ENCODE data around the gene REXO2.

REXO2 gene

DNA sequence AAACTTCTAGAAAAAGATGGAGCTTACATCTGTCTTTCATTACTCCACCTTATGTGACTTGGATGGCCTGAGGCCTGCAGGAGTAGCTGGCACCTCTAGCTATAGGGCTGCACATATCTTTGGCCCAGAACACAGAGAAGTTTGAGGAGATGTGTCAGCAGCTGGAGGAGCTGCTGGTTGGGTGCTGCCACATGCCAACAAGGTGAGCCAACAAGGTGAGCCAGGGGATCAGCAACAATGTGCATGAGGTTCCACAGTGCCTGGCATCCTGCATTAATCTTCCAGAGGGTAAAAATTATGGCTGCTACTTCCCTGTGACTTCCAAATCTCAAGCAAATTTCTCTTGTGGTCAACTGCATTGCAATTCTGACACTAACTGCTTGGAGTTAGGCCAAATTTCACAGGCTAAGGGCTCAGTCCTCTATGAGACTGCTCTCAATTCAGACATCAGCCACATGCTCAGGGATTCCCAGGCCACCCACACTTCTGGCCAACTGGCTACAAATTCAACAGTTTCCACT is 22.8 kb upstream of the REXO2 start:
- no peak overlapping the region for H3K4me2 ChIP-seq (ENCODE audit: insufficient read depth, low read length)
- no peak for TF ChIP-seq EZH2 (IDR thresholded peaks at IDR 0.05; ENCODE audit: borderline replicate concordance, low read depth, low read length, severe bottlenecking)
- TF ChIP-seq, protein P1, sequence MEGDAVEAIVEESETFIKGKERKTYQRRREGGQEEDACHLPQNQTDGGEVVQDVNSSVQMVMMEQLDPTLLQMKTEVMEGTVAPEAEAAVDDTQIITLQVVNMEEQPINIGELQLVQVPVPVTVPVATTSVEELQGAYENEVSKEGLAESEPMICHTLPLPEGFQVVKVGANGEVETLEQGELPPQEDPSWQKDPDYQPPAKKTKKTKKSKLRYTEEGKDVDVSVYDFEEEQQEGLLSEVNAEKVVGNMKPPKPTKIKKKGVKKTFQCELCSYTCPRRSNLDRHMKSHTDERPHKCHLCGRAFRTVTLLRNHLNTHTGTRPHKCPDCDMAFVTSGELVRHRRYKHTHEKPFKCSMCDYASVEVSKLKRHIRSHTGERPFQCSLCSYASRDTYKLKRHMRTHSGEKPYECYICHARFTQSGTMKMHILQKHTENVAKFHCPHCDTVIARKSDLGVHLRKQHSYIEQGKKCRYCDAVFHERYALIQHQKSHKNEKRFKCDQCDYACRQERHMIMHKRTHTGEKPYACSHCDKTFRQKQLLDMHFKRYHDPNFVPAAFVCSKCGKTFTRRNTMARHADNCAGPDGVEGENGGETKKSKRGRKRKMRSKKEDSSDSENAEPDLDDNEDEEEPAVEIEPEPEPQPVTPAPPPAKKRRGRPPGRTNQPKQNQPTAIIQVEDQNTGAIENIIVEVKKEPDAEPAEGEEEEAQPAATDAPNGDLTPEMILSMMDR (IDR thresholded peaks at IDR 0.05; ENCODE audit: borderline replicate concordance, extremely low read depth, low read length, poor library complexity, severe bottlenecking): no peak
- H4K20me1 ChIP-seq (ENCODE audit: insufficient read depth, low read length): no peaks in the 10 kb centered on the region
- no peak overlapping the region for H2AFZ ChIP-seq (ENCODE audit: low read depth, low read length)
- no peaks in the 10 kb centered on the region for H3K27me3 ChIP-seq (ENCODE audit: insufficient read depth, low read length, poor library complexity)
- H3K9ac ChIP-seq (ENCODE audit: low read depth, low read length): no peak overlapping the region
- H3K9me3 ChIP-seq (ENCODE audit: insufficient read depth, low read length, severe bottlenecking): no peaks in the 10 kb centered on the region
- H3K36me3 ChIP-seq (ENCODE audit: insufficient read depth, low read length): peaks cover 7% of the 10 kb centered on the region
- no peaks in the 10 kb centered on the region for H3K79me2 ChIP-seq (ENCODE audit: insufficient read depth, low read length)
- no peak overlapping the region for H3K4me3 ChIP-seq (ENCODE audit: low read depth in 1 of 2, low read length in 2 of 2)
- H3K4me1 ChIP-seq (ENCODE audit: insufficient read depth, low read length): no peaks in the 10 kb centered on the region
- DNase-seq (no peak), ATAC-seq (ENCODE audit: insufficient read depth, low read depth) (no peak)
- no peak overlapping the region for H3K27ac ChIP-seq (ENCODE audit: low read length)

DNA sequence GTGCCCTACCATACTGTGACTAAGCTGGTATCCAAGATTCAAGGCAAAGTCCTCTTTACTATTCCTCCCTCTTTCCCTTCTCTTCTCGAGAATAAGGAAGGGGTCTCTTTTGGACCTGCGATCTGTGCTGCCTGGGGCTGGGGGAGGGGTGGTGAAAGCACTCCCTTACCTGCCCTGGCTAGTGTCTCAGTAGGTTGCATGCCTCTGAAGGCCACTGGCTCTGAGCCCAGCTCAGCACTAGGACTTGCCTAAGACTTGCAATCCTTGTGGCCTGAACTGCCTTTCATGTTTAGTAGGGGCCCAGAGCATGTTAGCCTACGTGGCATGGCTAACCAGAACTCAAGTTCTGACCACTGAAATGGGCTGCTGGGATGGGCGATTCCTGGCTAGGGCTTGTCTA is 13.0 kb upstream of the REXO2 start:
- Histone ChIP-seq H3K79me2 (ENCODE audit: insufficient read depth, low read length) (no peaks in the 10 kb centered on the region), H3K4me1 (ENCODE audit: insufficient read depth, low read length) (no peaks in the 10 kb centered on the region), H2AFZ (ENCODE audit: low read depth, low read length) (no peak overlapping the region), H3K4me2 (ENCODE audit: insufficient read depth, low read length) (no peak overlapping the region), H3K4me3 (ENCODE audit: low read depth in 1 of 2, low read length in 2 of 2) (no peak overlapping the region), H3K9me3 (ENCODE audit: insufficient read depth, low read length, severe bottlenecking) (no peaks in the 10 kb centered on the region), H4K20me1 (ENCODE audit: insufficient read depth, low read length) (no peaks in the 10 kb centered on the region), H3K27me3 (ENCODE audit: insufficient read depth, low read length, poor library complexity) (no peaks in the 10 kb centered on the region), H3K27ac (ENCODE audit: low read length) (no peak overlapping the region), H3K9ac (ENCODE audit: low read depth, low read length) (no peak overlapping the region), H3K36me3 (ENCODE audit: insufficient read depth, low read length) (no peaks in the 10 kb centered on the region)
- ATAC-seq (ENCODE audit: insufficient read depth, low read depth): no peak
- no peak for DNase-seq
- TF ChIP-seq EZH2 (IDR thresholded peaks at IDR 0.05; ENCODE audit: borderline replicate concordance, low read depth, low read length, severe bottlenecking): no peak
- TF ChIP-seq, protein P1 (IDR thresholded peaks at IDR 0.05; ENCODE audit: borderline replicate concordance, extremely low read depth, low read length, poor library complexity, severe bottlenecking): no peak

DNA sequence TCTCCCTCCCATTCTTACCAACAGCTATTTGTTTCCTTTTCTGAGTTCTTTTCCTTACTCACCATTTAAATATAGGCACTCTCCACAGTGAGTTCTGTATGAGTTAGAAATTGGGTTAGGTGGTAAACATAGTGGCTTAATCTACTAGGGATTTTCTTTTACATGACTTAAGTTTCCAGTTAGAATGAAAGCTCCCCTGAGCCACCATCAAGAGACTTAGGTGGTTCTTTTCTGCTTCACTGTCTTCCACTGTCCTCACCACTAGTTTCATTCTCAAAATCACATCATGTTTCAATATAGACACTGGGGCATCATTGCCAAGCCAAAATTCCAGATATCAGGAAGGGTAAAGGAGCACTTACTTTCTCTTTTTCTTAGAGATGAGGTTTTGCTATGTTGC is 9.0 kb upstream of the REXO2 start:
- Histone ChIP-seq H3K9me3 (ENCODE audit: insufficient read depth, low read length, severe bottlenecking) (no peaks in the 10 kb centered on the region), H3K4me1 (ENCODE audit: insufficient read depth, low read length) (no peaks in the 10 kb centered on the region), H3K9ac (ENCODE audit: low read depth, low read length) (no peak overlapping the region), H3K79me2 (ENCODE audit: insufficient read depth, low read length) (no peaks in the 10 kb centered on the region), H3K4me2 (ENCODE audit: insufficient read depth, low read length) (no peak overlapping the region), H2AFZ (ENCODE audit: low read depth, low read length) (no peak overlapping the region), H3K27ac (ENCODE audit: low read length) (no peak overlapping the region), H4K20me1 (ENCODE audit: insufficient read depth, low read length) (no peaks in the 10 kb centered on the region), H3K4me3 (ENCODE audit: low read depth in 1 of 2, low read length in 2 of 2) (no peak overlapping the region), H3K36me3 (ENCODE audit: insufficient read depth, low read length) (no peaks in the 10 kb centered on the region), H3K27me3 (ENCODE audit: insufficient read depth, low read length, poor library complexity) (no peaks in the 10 kb centered on the region)
- no peak for DNase-seq
- no peak for TF ChIP-seq EZH2 (IDR thresholded peaks at IDR 0.05; ENCODE audit: borderline replicate concordance, low read depth, low read length, severe bottlenecking)
- TF ChIP-seq, protein P1 (IDR thresholded peaks at IDR 0.05; ENCODE audit: borderline replicate concordance, extremely low read depth, low read length, poor library complexity, severe bottlenecking): no peak
- no peak for ATAC-seq (ENCODE audit: insufficient read depth, low read depth)

DNA sequence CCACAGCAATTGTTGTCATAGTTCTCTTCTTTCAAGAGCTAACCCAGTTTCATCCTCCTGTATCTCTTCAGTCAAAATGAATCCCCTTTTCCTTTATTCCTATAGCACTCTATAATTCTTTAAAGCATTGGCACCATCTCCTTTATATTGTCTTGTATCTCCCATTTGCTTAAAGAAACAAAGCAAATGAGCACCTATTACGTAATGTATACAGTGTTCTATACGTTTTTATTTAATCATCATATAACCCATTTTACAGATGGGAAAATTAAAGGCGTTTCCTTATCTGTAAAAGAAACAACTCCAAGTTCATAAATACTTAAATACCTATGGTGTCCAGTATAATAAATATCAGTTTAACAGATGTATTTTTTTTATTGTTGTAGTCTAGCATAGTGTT is 6.4 kb upstream of the REXO2 start:
- Histone ChIP-seq H3K4me3 (ENCODE audit: low read depth in 1 of 2, low read length in 2 of 2) (no peak overlapping the region), H3K36me3 (ENCODE audit: insufficient read depth, low read length) (no peaks in the 10 kb centered on the region), H2AFZ (ENCODE audit: low read depth, low read length) (no peak overlapping the region), H3K27ac (ENCODE audit: low read length) (no peak overlapping the region), H3K79me2 (ENCODE audit: insufficient read depth, low read length) (no peaks in the 10 kb centered on the region), H3K4me2 (ENCODE audit: insufficient read depth, low read length) (no peak overlapping the region), H3K9me3 (ENCODE audit: insufficient read depth, low read length, severe bottlenecking) (no peaks in the 10 kb centered on the region), H3K27me3 (ENCODE audit: insufficient read depth, low read length, poor library complexity) (no peaks in the 10 kb centered on the region), H3K4me1 (ENCODE audit: insufficient read depth, low read length) (no peaks in the 10 kb centered on the region), H4K20me1 (ENCODE audit: insufficient read depth, low read length) (no peaks in the 10 kb centered on the region), H3K9ac (ENCODE audit: low read depth, low read length) (no peak overlapping the region)
- no peak for DNase-seq
- ATAC-seq (ENCODE audit: insufficient read depth, low read depth): no peak
- TF ChIP-seq EZH2 (IDR thresholded peaks at IDR 0.05; ENCODE audit: borderline replicate concordance, low read depth, low read length, severe bottlenecking): no peak
- TF ChIP-seq, protein P1 (IDR thresholded peaks at IDR 0.05; ENCODE audit: borderline replicate concordance, extremely low read depth, low read length, poor library complexity, severe bottlenecking): no peak
